GM23338 (cell line): ENCODE measurements around the gene PKD1L1. TPM values are rescaled to one million over a fixed set of nuclear protein-coding genes. Genes with fewer than 3 reads are reported as not detected.

ENCODE experiments used
- ATAC-seq: fragments of 200-7000 bp; cut with Tn5 transposase; 3 replicates; pipeline ENCODE4 v1.9.1; 2020
- DNase-seq: peaks from one replicate; pipeline ENCODE4 v3.0.0-alpha.2; 2015; ENCODE audit warnings: low spot score
- H2AFZ ChIP-seq: fragments of 200-600 bp; sonication (generic); 2 replicates; pipeline ENCODE4 v1.8.0; 2016; ENCODE audit warnings: antibody characterized with exemption, mild to moderate bottlenecking, moderate library complexity
- H3F3A ChIP-seq: fragments of 200-600 bp; sonication (generic); replicated peaks from 2 replicates; pipeline ENCODE4 v1.8.0; 2017; ENCODE audit warnings: antibody characterized with exemption, mixed run types, low read depth
- H3K27ac ChIP-seq: fragments of 200-600 bp; sonication (generic); 2 replicates; pipeline ENCODE4 v1.6.1; 2016; ENCODE audit warnings: low read depth
- H3K27me3 ChIP-seq: fragments of 200-600 bp; sonication (generic); 2 replicates; pipeline ENCODE4 v1.8.0; 2016; ENCODE audit warnings: mild to moderate bottlenecking, mixed run types, moderate library complexity; ENCODE audit not compliant: insufficient read depth
- H3K36me3 ChIP-seq: fragments of 200-600 bp; sonication (generic); 2 replicates; pipeline ENCODE4 v1.8.0; 2016; ENCODE audit warnings: mild to moderate bottlenecking; ENCODE audit not compliant: insufficient read depth
- H3K4me1 ChIP-seq: fragments of 200-600 bp; sonication (generic); 2 replicates; pipeline ENCODE4 v1.8.0; 2016; ENCODE audit warnings: mild to moderate bottlenecking, moderate library complexity; ENCODE audit not compliant: insufficient read depth
- H3K4me2 ChIP-seq: fragments of 200-600 bp; sonication (generic); 2 replicates; pipeline ENCODE4 v1.7.1; 2017; ENCODE audit warnings: mixed run types
- H3K4me3 ChIP-seq: fragments of 200-600 bp; sonication (generic); 2 replicates; pipeline ENCODE4 v1.6.1; 2016; ENCODE audit warnings: mixed run types
- H3K79me2 ChIP-seq: fragments of 200-600 bp; sonication (generic); replicated peaks from 2 replicates; pipeline ENCODE4 v1.8.0; 2017; ENCODE audit warnings: mild to moderate bottlenecking; ENCODE audit not compliant: insufficient read depth
- H3K9me2 ChIP-seq: fragments of 200-600 bp; sonication (generic); 2 replicates; pipeline ENCODE4 v1.8.0; 2017; ENCODE audit not compliant: insufficient read depth
- H4K20me1 ChIP-seq: fragments of 200-600 bp; sonication (generic); replicated peaks from 2 replicates; pipeline ENCODE4 v1.8.0; 2017; ENCODE audit warnings: mild to moderate bottlenecking; ENCODE audit not compliant: insufficient read depth
- H3K27ac Mint-ChIP-seq: 2 replicates; pipeline ENCODE4 v1.8.0; 2020; ENCODE audit warnings: inconsistent platforms, mild to moderate bottlenecking, moderate library complexity, mixed read lengths
- H3K27me3 Mint-ChIP-seq: 3 replicates; pipeline ENCODE4 v1.8.0; 2022; ENCODE audit warnings: low read depth, mild to moderate bottlenecking, moderate library complexity, mixed read lengths, inconsistent platforms; ENCODE audit not compliant: insufficient read depth, poor library complexity
- H3K36me3 Mint-ChIP-seq: 3 replicates; pipeline ENCODE4 v1.8.0; 2021; ENCODE audit warnings: low read depth, mild to moderate bottlenecking, inconsistent platforms, moderate library complexity, mixed read lengths
- H3K4me1 Mint-ChIP-seq: 3 replicates; pipeline ENCODE4 v1.8.0; 2020; ENCODE audit warnings: mild to moderate bottlenecking, inconsistent platforms, mixed read lengths
- H3K4me3 Mint-ChIP-seq: 3 replicates; pipeline ENCODE4 v1.8.0; 2021; ENCODE audit warnings: moderate library complexity, mild to moderate bottlenecking, inconsistent platforms, mixed read lengths
- H3K9me3 Mint-ChIP-seq: 3 replicates; pipeline ENCODE4 v1.8.0; 2020; ENCODE audit warnings: moderate library complexity, mild to moderate bottlenecking, inconsistent platforms, mixed read lengths
- CREB1 ChIP-seq: fragments of 250-450 bp; sonication (Bioruptor Pico); IDR thresholded peaks from 2 replicates; pipeline ENCODE4 v1.5.0; 2020; ENCODE audit warnings: low read depth, mild to moderate bottlenecking, moderate library complexity
- CTCF ChIP-seq, 2 experiments: fragments of 200-600 bp in 1 of 2; sonication (generic) in 1 of 2; conservative IDR thresholded peaks; 2 replicates each; pipeline versions ENCODE4 v1.5.1 to v1.6.1; 2016 to 2017; ENCODE audit warnings: antibody characterized with exemption in 2 of 2, low read depth in 2 of 2, mild to moderate bottlenecking in 2 of 2, moderate library complexity in 1 of 2
- ETS1 ChIP-seq: IDR thresholded peaks from 2 replicates; pipeline ENCODE4 v1.6.1; 2016; ENCODE audit warnings: antibody characterized with exemption
- EZH2 ChIP-seq: fragments of 200-600 bp; sonication (generic); IDR thresholded peaks from one replicate; pipeline ENCODE4 v1.8.0; 2017; ENCODE audit warnings: antibody characterized with exemption, mild to moderate bottlenecking, low read depth; ENCODE audit not compliant: unreplicated experiment
- EZH2phosphoT487 ChIP-seq: fragments of 200-600 bp; sonication (generic); IDR thresholded peaks from one replicate; pipeline ENCODE4 v1.8.1; 2018; ENCODE audit warnings: antibody characterized with exemption; ENCODE audit not compliant: unreplicated experiment
- JUNB ChIP-seq: IDR thresholded peaks from one replicate; pipeline ENCODE4 v1.6.1; 2016; ENCODE audit warnings: antibody characterized with exemption; ENCODE audit not compliant: unreplicated experiment
- NANOG ChIP-seq: IDR thresholded peaks from 2 replicates; pipeline ENCODE4 v1.6.1; 2016; ENCODE audit warnings: antibody characterized with exemption, borderline replicate concordance
- POLR2AphosphoS5 ChIP-seq: IDR thresholded peaks from 2 replicates; pipeline ENCODE4 v1.6.1; 2016; ENCODE audit warnings: antibody characterized with exemption, low read depth
- REST ChIP-seq: IDR thresholded peaks from one replicate; pipeline ENCODE4 v1.6.1; 2018; ENCODE audit warnings: antibody characterized with exemption; ENCODE audit not compliant: unreplicated experiment
- STAT1 ChIP-seq: IDR thresholded peaks from one replicate; pipeline ENCODE4 v1.6.1; 2016; ENCODE audit warnings: antibody characterized with exemption; ENCODE audit not compliant: unreplicated experiment
- ZNF114 ChIP-seq: fragments of 250-450 bp; sonication (Bioruptor Pico); IDR thresholded peaks from 2 replicates; pipeline ENCODE4 v1.5.0; 2020; ENCODE audit warnings: mild to moderate bottlenecking, moderate library complexity
- ZNF331 ChIP-seq: fragments of 250-450 bp; sonication (Bioruptor Pico); IDR thresholded peaks from 2 replicates; pipeline ENCODE4 v1.5.0; 2020; ENCODE audit warnings: low read depth, mild to moderate bottlenecking, moderate library complexity
- ZNF462 ChIP-seq: fragments of 250-450 bp; sonication (Bioruptor Pico); IDR thresholded peaks from 2 replicates; pipeline ENCODE4 v1.5.0; 2020; ENCODE audit warnings: mild to moderate bottlenecking, moderate library complexity
- polyA plus RNA-seq: library from polyadenylated mRNA; unstranded; fragments of >200 nt; fragmentation: Nextera tagmentation; extraction: Ambion mirVana; gene quantifications from 2 replicates; pipeline ENCODE4 v1.2.1, GENCODE V29; 2016
- total RNA-seq: library from RNA; depleted of rRNA; stranded (reverse); fragments of >200 nt; shearing (Covaris generic); gene quantifications from 2 replicates; pipeline ENCODE4 v1.2.3, GENCODE V29; 2014

PKD1L1 gene
- total and polyA plus RNA-seq, 2 experiments from 2014 or later, result 0.03 TPM; not detected in 1

- DNase-seq, result no peak
- H3K4me3 ChIP-seq, result no peak overlapping the region
- no peaks in the 10 kb centered on the region for H3F3A ChIP-seq
- Mint-ChIP-seq H3K4me1 (no peaks in the 10 kb centered on the region), H3K27ac (no peak overlapping the region), H3K4me3 (no peak overlapping the region), H3K27me3 (peaks cover 4% of the 10 kb centered on the region), H3K9me3 (no peaks in the 10 kb centered on the region), H3K36me3 (no peaks in the 10 kb centered on the region)
- no peak overlapping the region for H2AFZ ChIP-seq
- no peaks in the 10 kb centered on the region for H3K4me1 ChIP-seq
- no peak for ATAC-seq
- no peaks in the 10 kb centered on the region for H3K79me2 ChIP-seq
- no peaks in the 10 kb centered on the region for H4K20me1 ChIP-seq
- H3K36me3 ChIP-seq, result no peaks in the 10 kb centered on the region
- TF ChIP-seq POLR2AphosphoS5, result no peak
- no peak for TF ChIP-seq STAT1
- no peak for TF ChIP-seq CTCF (conservative IDR thresholded peaks at IDR 0.05; ENCODE audit: low read depth in 2 of 2)
- no peak for TF ChIP-seq EZH2
- no peak for TF ChIP-seq REST
- TF ChIP-seq ZNF114 (CRISPR knock-in tag), result no peak
- TF ChIP-seq NANOG, result no peak
- TF ChIP-seq ZNF331 (CRISPR knock-in tag), result no peak
- no peak for TF ChIP-seq ZNF462 (CRISPR knock-in tag)
- no peak for TF ChIP-seq EZH2phosphoT487
- TF ChIP-seq CREB1 (CRISPR knock-in tag), result no peak
- TF ChIP-seq JUNB, result no peak
- no peak for TF ChIP-seq ETS1
- H3K27me3 ChIP-seq, result no peaks in the 10 kb centered on the region
- H3K9me2 ChIP-seq, result no peaks in the 10 kb centered on the region
- no peak overlapping the region for H3K27ac ChIP-seq
- no peak overlapping the region for H3K4me2 ChIP-seq
Observed at GRCh38 chr7:47806701-47807103, 141.6 kb downstream of the PKD1L1 start.
